NCI-H2107 treated with DMSO at 0.1 percent for 48 hours (cell line): ENCODE data around the gene YTHDF1.
A peak's percentile ranks its signal among the peaks of the same experiment; 100 is the strongest.

Experiments used
- DNase-seq: peaks from one replicate; lab custom pipeline; 2025; ENCODE audit not compliant: unreplicated experiment; lab: John Stamatoyannopoulos, UW

Gene YTHDF1

DNA sequence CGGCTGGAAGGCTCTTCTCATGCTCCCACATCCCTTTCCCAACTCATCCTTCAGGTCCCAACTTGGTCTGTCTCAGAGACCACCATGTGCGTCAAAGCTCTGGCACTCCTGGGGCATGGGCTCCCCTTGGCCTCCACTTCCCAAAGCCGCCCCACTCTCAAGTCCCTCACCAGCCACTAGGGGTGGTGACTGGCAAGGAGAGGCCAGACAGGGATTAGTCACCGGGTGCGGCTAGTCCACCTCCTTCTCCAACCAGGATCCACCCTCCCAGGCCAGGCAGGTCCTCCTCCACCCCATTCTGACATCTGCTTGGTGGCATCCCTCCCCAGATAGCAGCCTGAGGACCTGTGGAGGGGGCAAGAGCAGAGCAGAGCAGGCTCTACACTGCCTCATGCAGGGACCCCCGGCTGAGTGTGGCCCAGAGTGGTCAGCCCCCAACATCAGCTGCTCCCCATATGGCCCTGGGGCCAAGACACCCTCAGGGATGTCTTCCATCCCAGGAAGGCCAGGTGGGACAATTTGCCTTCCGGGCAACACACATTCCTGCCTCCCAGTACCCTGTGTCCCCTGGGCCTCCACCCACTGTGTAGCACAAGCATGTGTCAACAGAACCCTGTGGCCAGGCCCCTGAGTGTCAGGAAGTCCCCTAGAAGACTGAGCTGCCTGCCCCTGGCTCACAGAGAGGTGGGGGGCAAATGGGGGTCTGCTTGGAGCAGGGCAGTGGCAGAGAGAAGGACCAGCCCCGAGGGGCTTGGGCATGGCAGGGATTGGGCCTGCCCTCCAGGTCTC, 29.2 kb downstream of the YTHDF1 start:
- DNase-seq, result no peak

DNA sequence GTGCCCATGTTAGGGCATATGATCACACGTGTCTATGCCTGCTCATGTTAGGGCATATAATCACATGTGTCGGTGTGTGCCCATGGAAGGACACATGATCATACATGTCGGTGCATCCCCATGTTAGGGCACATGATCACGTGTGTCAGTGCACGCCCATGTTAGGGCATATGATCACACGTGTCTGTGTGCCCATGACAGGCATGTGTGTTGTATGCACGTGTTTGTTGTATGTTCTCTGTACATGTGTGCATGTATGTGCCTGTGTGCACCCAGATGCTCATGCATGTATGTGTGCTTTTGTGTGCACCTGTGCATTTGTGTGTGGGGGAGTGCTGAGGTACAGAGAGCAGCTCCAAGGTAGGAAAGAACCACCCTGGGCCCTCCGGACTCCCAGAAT, 29.8 kb downstream of the YTHDF1 start:
- DNase-seq, result no peak

DNA sequence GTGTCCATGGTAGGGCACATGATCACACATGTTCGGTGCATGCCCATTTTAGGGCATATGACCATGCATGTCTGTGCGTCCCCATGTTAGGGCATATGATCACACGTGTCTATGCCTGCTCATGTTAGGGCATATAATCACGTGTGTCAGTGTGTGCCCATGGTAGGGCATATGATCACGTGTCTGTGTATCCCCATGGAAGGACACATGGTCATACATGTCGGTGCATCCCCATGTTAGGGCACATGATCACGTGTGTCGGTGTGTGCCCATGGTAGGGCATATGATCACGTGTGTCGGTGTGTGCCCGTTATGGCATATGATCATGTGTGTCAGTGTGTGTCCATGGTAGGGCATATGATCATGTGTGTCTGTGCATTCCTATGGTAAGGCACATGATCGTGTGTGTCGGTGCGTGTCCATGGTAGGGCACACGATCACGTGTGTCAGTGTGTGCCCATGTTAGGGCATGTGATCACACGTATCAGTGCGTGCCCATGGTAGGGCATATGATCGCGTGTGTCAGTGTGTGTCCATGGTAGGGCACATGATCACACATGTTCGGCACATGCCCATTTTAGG, 30.6 kb downstream of the YTHDF1 start:
- no peak for DNase-seq

DNA sequence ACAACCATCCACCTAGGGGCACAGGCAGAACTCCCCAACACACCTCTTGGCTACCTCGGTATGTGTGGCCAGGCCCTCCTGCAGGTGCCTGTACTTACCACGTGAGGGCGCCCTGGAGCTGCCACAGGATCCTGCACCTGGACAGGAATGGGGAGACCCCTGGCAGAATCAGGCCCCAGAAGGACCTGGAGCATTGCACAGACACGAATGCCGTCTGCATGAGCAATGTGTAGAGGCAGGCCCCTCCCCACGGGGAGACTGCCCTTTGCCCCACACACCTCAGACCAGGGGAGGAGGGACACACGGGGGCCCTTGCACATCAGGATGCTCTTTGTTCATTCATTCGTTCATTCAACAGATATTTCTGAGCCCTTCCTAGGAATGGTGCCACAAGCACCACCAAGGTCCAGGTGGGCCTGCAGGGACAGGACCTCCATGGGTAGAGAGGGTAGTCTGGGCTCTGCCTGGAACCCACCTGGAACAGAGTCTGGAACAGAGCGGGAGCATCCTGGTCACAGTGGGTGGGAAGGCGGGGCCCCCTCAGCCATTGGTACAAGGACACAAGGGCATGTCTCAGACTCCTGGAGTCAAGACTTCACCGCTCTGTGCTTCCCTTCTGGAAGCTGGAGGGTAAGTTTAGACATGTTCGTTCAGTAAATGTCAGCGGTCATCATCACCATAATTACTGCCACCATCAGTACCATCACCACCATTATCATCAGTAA, 32.3 kb downstream of the YTHDF1 start:
- peak; percentile 15 for DNase-seq

DNA sequence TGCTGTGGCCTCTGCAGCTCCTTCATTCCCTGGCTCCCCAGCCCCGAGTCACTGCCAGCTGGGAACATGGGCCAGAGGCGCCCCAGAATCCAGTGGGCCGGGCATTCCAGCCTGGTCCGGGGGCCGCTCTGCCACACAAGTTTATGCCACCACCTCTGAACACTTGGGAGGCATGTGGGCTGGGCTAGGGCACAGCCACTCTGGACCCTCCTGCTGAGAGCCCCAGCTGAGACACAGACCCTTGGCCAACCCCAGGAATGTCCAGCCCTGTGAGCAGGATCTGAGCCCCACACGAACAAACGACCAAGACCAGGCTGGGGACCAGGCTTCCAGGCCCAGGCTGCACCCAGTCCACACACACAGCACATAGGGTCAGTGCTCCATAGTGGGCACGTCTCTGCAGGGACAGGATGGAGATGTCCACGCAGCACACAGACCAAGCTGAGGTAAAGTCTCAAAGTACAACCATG, 33.0 kb downstream of the YTHDF1 start:
- no peak for DNase-seq

- DNase-seq, result no peak
These were observed 33.5 kb downstream of the YTHDF1 start for GRCh38 chr20:63182425-63182824.

- no peak for DNase-seq
These were observed 34.7 kb downstream of the YTHDF1 start for GRCh38 chr20:63181226-63181625.

DNA sequence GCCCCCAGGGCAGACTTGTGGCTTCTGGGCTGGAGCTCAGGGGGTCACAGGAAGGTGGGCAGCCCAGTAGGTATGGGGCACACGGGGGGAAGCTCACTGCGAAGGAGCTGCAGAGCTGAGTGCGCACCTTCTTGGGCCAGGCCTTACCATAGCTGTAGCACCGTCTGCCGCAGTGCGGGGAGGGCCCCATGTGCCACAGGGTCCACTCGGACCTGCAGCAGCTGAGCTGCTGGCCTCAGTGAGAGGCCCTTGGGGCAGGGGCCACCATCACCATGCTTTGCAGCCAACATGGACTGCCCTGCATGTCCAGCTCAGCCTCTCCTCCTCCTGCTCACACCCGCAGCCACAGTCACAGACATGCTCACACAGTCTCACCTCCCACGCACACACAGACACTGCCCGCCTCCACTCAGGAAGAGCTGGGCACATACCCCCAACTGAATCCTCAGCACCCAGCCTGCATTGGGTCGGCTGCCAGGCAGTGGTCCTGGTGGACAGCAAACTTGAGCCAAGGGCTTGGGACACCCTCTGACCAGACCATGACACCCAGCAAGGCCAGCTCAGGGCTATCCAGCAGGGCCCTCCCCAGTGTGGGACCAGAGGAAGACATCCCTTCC, 35.3 kb downstream of the YTHDF1 start:
- no peak for DNase-seq

DNA sequence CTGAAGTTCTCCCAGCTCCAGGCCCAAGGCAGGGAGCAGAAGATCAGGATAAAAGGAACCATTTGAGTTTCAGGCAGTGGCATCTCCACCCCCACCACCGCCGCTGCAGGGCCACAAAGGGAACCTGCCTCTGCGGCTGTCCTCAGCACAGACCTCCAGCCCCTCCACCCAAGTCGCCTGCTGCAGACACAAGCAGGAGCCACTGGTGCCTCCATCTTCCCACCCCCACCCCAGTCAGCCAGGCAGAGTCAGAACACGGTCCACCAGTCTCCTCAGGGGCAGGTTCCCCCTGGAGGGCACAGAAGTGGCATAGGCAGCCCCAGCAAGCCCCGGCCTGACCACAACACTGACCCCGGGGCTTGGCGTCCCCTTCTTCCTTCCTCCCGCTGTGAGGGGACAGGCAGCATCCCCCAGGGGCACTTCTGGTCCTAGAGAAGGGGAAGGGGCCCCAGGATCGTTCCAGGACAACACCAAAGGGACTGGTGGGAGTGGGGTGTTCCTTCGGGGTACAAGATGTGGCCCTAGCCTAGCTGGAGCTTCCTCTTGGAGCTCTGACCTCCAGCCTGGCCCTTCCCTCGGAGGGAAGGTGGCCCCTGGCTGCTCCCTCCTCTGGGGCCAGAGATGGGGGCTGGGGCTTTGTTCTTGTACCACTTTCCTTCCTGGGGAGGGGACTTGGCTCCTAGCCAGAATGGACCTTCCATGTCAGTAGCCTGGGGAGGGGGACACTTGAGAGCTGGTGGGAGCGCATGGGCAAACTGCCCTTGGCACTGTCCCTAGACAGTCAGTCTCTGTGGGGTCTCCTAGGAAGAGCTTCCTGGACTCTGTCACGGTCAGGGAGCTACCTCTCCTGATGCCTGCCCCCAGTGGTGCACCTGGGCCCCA, 36.0 kb downstream of the YTHDF1 start:
- no peak for DNase-seq

DNA sequence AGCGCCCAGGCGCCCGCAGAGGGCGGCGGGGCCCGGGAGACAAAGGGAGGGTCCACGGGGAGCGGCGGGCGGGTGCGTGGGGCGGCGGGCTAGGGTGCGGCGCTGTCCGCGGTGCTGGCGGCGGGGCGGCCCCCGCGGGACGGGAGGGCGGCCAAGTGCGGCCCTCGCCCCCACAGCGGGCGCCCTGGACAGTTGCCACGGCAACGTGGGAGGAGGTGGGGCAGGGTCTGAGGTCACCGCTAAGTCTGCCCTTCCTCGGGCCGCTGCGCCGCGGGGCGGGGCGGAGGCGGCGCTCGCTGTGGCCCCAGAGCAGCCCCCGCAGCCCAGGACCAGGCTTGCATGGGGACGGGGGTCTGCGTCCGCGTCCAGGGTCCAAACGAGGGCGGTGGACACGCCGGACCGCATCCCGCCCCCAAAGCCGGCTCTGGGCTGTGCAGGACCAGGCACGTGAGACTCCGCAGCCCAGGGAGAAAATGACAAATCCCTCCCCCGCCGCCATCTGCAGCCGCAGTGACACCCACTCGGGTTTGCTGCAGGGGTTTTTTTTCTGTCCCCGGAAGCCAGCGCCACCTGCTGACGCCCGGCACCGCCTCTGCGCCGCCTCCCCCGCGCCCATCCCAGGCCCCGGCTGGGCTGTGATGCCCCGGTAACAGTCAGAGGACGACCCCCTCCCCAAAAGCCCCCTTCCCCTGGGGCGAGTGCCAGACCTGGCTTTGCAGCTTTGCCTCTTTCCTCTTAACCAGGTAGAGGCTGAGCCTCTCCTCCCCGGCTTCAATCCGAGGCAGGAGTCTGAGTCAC, 36.8 kb downstream of the YTHDF1 start:
- DNase-seq, result peak; percentile 37

DNA sequence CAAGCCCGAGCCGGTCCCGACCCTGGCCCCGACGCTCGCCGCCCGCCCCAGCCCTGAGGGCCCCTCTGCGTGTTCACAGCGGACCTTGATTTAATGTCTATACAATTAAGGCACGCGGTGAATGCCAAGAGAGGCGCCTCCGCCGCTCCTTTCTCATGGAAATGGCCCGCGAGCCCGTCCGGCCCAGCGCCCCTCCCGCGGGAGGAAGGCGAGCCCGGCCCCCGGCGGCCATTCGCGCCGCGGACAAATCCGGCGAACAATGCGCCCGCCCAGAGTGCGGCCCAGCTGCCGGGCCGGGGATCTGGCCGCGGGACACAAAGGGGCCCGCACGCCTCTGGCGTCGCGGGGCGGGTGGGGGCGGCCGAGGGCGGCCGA, 37.5 kb downstream of the YTHDF1 start:
- no peak for DNase-seq

- DNase-seq, result no peak
These were observed 38.0 kb downstream of the YTHDF1 start for GRCh38 chr20:63177785-63178445.

GRCh38 chr20:63177134-63177784, 38.7 kb downstream of the YTHDF1 start:
- DNase-seq, result no peak

DNA sequence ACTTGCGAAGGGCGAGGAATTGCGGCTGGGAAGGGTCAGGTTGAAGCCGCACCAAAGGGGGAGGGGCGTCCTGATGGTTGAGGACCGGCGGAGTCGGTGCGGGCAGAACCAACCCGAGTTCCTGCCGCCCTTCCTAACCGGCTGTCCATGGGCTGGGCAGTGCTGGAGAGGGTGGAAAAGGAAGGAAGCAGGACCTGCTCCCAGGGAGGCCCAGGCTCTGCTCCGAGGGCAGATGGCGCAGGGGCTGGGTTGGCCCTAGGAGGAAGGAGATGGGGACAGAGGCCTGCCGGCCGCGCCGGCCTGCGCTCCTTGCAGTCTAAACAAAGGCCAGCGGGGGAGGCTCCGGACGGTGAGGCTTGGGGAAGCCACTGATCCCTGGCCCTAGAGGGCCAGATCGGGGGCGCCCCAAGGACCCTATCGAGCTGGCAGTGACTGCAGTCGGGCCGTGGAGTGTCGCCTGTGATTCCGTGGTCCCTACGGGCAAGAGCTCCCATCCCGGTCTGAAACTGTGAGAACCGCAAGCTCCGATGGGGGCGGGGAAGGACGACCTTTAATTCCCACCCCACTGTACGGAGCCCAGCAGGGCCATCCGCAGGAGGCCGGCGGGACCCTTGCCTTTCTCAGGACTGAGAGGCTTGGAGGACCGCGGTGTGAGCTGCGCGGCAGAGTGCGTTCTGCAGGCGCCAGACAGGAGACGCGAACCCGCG, 39.4 kb downstream of the YTHDF1 start:
- DNase-seq, result no peak

DNA sequence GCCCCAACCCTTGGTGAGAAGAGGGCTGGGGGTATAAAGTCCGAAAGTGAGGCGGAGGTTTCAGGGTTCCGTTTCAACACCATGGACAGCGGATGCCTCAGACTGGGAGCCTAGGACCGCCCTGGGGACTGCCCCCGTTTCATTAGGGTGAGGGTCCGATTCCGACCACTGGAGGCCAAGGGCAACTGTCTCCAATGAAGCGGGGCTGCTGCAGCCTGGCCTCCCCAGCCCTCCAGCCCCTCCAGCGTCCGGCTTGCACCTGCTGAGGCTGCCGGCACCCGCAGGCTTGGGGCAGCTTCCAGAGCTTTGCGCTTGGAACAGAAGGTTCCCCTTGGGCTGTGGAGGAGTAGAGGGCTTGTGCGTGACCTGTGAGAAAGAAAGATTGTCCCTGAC, 39.9 kb downstream of the YTHDF1 start:
- DNase-seq, result no peak

- no peak for DNase-seq
These were observed 40.7 kb downstream of the YTHDF1 start for GRCh38 chr20:63175038-63175895.

GRCh38 chr20:63174309-63175037, 41.5 kb downstream of the YTHDF1 start:
- DNase-seq, result no peak
